Muscle layer of duodenum (tissue), 2 donors: ENCODE measurements around the gene POLRMT.
"Not testable (repeated sequence)": the region's sequence is repeated elsewhere in the genome, so short reads cannot be mapped to it uniquely, and the experiment has no call there.

ENCODE experiments used
- H3K27ac ChIP-seq: one replicate; pipeline ENCODE4 v1.7.0; 2013; ENCODE audit warnings: mild to moderate bottlenecking, low read length
- H3K27me3 ChIP-seq: one replicate; pipeline ENCODE4 v1.7.0; 2013; ENCODE audit warnings: low read depth, mild to moderate bottlenecking, control low read depth, low read length
- H3K36me3 ChIP-seq, 2 donors: one replicate each; pipeline ENCODE4 v1.7.0; 2013; ENCODE audit warnings: low read length in 2 of 2, control low read depth in 1 of 2, mild to moderate bottlenecking in 1 of 2; ENCODE audit not compliant: insufficient read depth in 2 of 2, control insufficient read depth in 1 of 2
- H3K4me1 ChIP-seq, 2 donors: one replicate each; pipeline ENCODE4 v1.7.0; 2013; ENCODE audit warnings: low read length in 2 of 2, mild to moderate bottlenecking in 2 of 2, control low read depth in 1 of 2, moderate library complexity in 1 of 2; ENCODE audit not compliant: insufficient read depth in 2 of 2, control insufficient read depth in 1 of 2
- H3K4me3 ChIP-seq, 2 donors: one replicate each; pipeline ENCODE4 v1.7.0; 2013; ENCODE audit warnings: low read length in 2 of 2, low read depth in 1 of 2, mild to moderate bottlenecking in 1 of 2
- H3K9me3 ChIP-seq, 2 donors: one replicate each; pipeline ENCODE4 v1.7.0; 2013; ENCODE audit warnings: low read length in 2 of 2, control low read depth in 1 of 2, mild to moderate bottlenecking in 1 of 2; ENCODE audit not compliant: control insufficient read depth in 1 of 2
- donor health status: healthy.

Gene POLRMT

GRCh38 chr19:633786-634639 is 676 bp upstream of the POLRMT start:
- peaks cover 6 to 31% of the 10 kb centered on the region in 2 donors for H3K4me1 ChIP-seq
- H3K9me3 ChIP-seq: no peaks in the 10 kb centered on the region
- peaks cover 0 to 7% of the 10 kb centered on the region in 2 donors for H3K36me3 ChIP-seq
- no peaks in the 10 kb centered on the region for H3K27me3 ChIP-seq
- H3K4me3 ChIP-seq: peak overlapping the region; percentile 84 to 96
- no peak overlapping the region for H3K27ac ChIP-seq

- Histone ChIP-seq H3K27me3 (no peaks in the 10 kb centered on the region), H3K4me3 (peak overlapping the region; percentile 84 to 96), H3K36me3 (peaks cover 0 to 17% of the 10 kb centered on the region in 2 donors), H3K9me3 (no peaks in the 10 kb centered on the region), H3K4me1 (peaks cover 6 to 25% of the 10 kb centered on the region in 2 donors), H3K27ac (peak overlapping the region; percentile 51)
These were observed 714 bp downstream of the POLRMT start for GRCh38 chr19:632579-633067.

DNA sequence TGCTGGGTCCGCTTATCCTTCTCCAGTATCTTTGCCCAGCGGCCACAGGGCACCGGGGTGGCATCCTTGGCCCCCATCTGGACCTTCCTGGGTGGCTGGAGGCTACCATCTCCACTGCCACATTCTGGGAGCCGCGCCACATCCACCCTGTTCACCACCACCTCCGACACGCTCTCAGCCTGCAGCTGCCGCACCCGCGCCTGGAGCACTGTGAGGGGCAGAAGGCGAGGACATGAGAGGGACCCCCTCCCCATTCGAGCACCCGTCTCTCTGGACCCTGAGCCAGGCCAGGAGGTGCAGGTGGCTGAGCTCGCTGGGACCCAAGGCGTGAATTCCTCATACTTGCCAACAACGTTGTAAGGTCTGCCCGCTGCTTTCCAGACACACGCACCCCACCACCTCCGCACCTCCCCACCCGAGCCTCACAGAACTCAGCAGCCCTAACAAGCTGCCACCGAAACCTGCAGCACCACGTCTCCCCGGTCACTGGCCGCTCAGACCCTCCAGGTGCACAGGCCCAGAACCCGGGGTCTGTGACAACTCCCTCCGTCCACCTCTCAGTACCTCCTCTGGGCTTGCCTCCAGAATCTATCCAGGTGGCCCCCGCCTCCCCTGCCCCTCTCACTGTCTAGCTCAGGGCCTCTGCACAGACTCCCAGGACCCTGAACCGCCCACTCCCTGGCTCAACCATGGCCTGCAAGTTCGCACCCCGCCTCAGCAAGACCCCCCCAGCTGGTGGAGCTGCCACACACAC is 3.2 kb downstream of the POLRMT start:
- Histone ChIP-seq H3K9me3 (no peaks in the 10 kb centered on the region), H3K4me1 (peaks cover 6 to 25% of the 10 kb centered on the region in 2 donors), H3K27me3 (no peaks in the 10 kb centered on the region), H3K4me3 (no peak overlapping the region), H3K27ac (no peak overlapping the region), H3K36me3 (peaks cover 0 to 24% of the 10 kb centered on the region in 2 donors)

DNA sequence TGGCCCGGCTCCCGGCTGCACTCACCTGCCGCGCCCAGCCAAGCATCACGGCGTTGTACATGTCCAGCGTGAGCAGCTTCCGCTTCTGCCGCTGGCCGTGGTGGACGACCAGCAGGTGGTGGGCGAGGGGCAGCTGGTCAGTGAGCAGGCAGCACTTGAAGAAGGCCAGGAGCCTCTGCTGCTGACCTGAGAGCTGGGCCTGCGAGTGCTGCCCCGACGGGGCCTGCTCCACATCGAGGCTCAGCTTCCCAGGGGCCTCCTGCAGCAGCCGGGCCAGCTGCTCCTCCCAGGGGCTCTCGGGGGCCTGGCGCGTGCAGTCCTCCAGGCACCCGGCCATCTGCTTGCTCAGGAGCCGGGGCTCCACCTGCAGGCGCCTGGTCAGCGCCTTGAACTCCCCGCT is 3.8 kb downstream of the POLRMT start:
- H3K4me3 ChIP-seq: not testable (repeated sequence)
- peaks cover 0 to 30% of the 10 kb centered on the region in 2 donors for H3K36me3 ChIP-seq

DNA sequence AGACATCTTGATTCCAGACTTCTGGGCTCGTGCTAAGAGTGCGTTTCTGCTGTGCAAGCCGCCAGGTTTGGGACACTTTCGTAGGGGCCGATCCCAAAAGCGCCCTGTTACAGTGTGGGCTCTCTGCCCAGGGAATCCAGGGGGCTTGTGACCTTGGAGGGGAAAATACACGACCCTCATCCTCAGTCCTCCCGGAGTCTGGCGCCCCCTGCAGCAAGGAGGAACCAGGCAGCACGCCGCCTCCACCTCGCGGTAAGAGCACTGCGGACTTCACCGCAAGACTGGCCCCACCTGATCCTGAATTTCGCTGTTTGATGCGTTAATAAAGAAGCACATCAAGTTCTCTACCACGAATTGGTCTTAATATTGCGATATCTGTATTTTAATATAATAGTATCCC is 5.2 kb downstream of the POLRMT start:
- Histone ChIP-seq H3K9me3 (no peaks in the 10 kb centered on the region), H3K36me3 (peaks cover 4 to 44% of the 10 kb centered on the region in 2 donors), H3K27ac (no peak overlapping the region), H3K27me3 (no peaks in the 10 kb centered on the region), H3K4me3 (no peak overlapping the region), H3K4me1 (peaks cover 0 to 19% of the 10 kb centered on the region in 2 donors)

More for the DNA sequence above, 3.8 kb downstream of the POLRMT start:
- H3K9me3 ChIP-seq, H3K27me3 ChIP-seq, H3K27ac ChIP-seq: not testable (repeated sequence)
- peaks cover 6 to 25% of the 10 kb centered on the region in 2 donors for H3K4me1 ChIP-seq

DNA sequence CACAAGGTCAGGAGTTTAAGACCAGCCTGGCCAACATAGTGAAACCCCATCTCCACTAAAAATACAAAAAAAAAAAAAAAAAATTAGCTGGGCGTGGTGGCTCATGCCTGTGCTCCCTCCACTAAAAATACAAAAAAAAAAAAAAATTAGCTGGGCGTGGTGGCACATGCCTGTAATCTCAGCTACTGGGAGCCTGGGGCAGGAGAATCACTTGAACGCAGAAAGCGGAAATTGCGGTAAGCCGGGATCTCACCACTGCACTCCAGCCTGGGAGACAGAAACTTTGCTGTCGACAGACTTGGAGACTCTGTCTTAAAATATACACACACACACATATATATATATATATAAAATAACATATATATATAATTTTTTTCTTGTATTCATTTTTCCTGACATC is 6.8 kb downstream of the POLRMT start:
- not testable (repeated sequence) for H3K4me3 ChIP-seq, H3K4me1 ChIP-seq, H3K9me3 ChIP-seq, H3K27ac ChIP-seq, H3K27me3 ChIP-seq
- peaks cover 4 to 60% of the 10 kb centered on the region in 2 donors for H3K36me3 ChIP-seq

- Histone ChIP-seq H3K4me3 (no peak overlapping the region), H3K27ac (no peak overlapping the region), H3K36me3 (peaks cover 4 to 65% of the 10 kb centered on the region in 2 donors), H3K27me3 (no peaks in the 10 kb centered on the region), H3K4me1 (peaks cover 0 to 2% of the 10 kb centered on the region in 2 donors), H3K9me3 (no peaks in the 10 kb centered on the region)
These were observed 8.1 kb downstream of the POLRMT start for GRCh38 chr19:625257-625656.

- Histone ChIP-seq H3K4me3 (no peak overlapping the region), H3K27ac (no peak overlapping the region), H3K4me1 (no peaks in the 10 kb centered on the region), H3K9me3 (no peaks in the 10 kb centered on the region), H3K27me3 (no peaks in the 10 kb centered on the region), H3K36me3 (peaks cover 4 to 71% of the 10 kb centered on the region in 2 donors)
These were observed 8.8 kb downstream of the POLRMT start for GRCh38 chr19:624433-625109.

DNA sequence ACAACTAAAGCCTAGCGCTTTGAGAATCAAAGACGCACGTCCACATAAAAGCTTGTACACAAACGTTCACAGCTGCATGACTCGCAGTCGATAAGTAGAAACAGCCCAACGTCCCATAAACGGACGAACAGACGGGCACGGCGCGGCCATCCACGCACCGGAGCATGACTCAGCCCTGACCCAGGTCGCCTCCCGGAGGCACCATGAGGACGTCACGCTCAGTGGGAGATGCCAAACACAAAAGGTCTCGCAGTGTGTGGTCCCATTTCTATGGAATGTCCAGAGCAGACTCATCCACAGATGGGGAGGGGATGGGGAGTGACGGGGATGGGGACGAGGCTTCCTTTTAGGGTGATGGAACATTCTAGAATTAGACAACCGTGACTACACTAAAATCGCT is 9.4 kb downstream of the POLRMT start:
- H3K27ac ChIP-seq: no peak overlapping the region

DNA sequence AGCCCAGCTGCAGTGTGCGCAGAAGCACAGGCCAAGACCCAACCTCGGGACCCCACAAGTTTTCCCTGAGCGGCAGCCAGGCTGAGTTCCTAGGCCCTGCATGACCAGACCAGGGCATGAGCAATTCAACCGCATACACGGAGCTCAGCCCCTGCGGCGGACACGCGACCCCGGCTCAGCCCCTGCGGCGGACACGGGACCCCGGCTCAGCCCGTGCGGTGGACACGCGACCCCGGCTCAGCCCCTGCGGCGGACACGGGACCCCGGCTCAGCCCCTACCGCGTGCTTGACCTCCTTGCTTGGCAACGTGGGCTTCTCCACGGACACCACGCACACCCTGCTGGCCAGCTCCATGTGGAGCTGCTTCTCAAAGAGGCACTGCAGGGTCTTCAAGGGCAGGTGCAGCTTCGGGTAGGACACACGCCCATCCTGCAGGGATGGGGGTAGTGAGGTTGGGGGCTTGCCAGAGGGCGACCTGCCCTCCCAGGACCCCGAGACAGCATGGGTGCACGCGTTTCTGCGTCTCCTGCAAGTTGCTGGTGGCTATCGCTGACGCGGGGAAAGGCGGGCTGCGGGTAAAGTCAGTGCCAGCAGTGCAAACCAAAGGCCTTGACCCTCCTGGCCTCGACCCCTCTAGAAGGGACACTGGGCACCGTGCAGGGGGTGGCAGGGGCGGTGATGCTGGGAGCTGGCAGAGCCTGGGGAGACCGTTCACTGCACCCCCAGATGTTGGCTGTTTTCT is 10.0 kb downstream of the POLRMT start:
- Histone ChIP-seq H3K27me3 (no peaks in the 10 kb centered on the region), H3K4me1 (no peaks in the 10 kb centered on the region), H3K4me3 (no peak overlapping the region), H3K36me3 (peaks cover 4 to 71% of the 10 kb centered on the region in 2 donors), H3K27ac (no peak overlapping the region), H3K9me3 (no peaks in the 10 kb centered on the region)

More for the DNA sequence above, 9.4 kb downstream of the POLRMT start:
- no peaks in the 10 kb centered on the region for H3K9me3 ChIP-seq
- no peak overlapping the region for H3K4me3 ChIP-seq
- no peaks in the 10 kb centered on the region for H3K27me3 ChIP-seq
- H3K4me1 ChIP-seq: no peaks in the 10 kb centered on the region
- H3K36me3 ChIP-seq: peaks cover 4 to 71% of the 10 kb centered on the region in 2 donors
